Omental fat pad (tissue), 4 donors: Measurements from ENCODE around the gene PHF2. TPM values are rescaled to one million over a fixed set of nuclear protein-coding genes. Genes with fewer than 3 reads are reported as not detected.

Experiments
- ATAC-seq: fragments of 150-250 bp; one replicate; pipeline ENCODE4 v1.9.1; 2016; ENCODE audit warnings: mild to moderate bottlenecking, moderate library complexity; ENCODE audit not compliant: low FRiP score
- DNase-seq: peaks from one replicate; pipeline ENCODE4 v3.0.0-alpha.2; 2019; ENCODE audit warnings: low spot score
- total RNA-seq, 4 donors: library from RNA; depleted of rRNA; stranded (reverse); fragments of >200 nt; gene quantifications; one replicate each; pipeline ENCODE4 v1.1.0, GENCODE V29; 2016
- TF ChIP-seq, protein P1 (sequence below), 3 donors: fragments of 450-650 bp; IDR thresholded peaks; one replicate each; pipeline ENCODE4 v1.5.1; 2016 to 2017; ENCODE audit warnings: antibody characterized with exemption in 3 of 3, mild to moderate bottlenecking in 3 of 3, moderate library complexity in 2 of 3

Gene PHF2
- total RNA-seq, 4 donors from 2014 or later: 15.8 to 24.5 (median 20.4) TPM

DNA sequence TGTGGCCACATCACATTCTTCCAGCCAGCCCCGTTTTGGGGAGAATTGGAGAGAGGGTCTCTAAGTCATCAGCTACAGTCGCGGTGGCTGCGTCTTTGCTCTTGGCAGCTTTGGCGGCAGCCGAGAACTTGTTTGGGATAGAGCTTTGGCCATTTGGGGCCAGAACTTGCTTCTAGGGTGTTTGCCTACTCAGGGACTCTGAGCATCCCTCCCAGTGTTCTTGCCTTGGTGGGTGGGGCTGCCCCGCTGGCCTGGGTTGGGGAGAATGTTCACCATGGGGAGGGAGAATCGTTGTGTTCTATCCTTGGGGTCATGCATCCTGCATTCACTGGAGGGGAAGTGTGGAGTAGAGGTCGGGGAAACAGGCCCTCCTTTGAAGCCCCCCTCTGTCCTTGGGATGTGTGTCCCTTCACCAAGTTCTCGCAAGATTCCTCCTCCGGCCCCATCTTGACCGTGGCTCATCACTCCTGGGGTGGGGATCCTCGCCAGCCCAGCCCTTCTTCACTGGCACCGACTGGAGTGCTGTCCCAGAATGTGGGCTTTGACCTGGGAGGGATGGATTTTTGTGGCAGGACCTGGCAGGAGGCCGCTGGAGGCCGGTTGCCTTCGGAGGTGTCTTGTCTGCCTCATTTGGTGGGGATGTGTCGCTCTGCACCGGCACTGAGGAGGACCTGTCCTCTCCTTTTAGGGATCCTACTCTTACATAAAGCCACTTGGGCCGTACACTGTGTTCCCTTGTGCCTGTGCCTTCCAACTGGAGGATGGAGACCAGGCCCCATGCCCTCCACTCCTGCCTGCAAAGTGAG is 3.5 kb downstream of the PHF2 start:
- ATAC-seq (no peak), DNase-seq (no peak)
- TF ChIP-seq, protein P1, sequence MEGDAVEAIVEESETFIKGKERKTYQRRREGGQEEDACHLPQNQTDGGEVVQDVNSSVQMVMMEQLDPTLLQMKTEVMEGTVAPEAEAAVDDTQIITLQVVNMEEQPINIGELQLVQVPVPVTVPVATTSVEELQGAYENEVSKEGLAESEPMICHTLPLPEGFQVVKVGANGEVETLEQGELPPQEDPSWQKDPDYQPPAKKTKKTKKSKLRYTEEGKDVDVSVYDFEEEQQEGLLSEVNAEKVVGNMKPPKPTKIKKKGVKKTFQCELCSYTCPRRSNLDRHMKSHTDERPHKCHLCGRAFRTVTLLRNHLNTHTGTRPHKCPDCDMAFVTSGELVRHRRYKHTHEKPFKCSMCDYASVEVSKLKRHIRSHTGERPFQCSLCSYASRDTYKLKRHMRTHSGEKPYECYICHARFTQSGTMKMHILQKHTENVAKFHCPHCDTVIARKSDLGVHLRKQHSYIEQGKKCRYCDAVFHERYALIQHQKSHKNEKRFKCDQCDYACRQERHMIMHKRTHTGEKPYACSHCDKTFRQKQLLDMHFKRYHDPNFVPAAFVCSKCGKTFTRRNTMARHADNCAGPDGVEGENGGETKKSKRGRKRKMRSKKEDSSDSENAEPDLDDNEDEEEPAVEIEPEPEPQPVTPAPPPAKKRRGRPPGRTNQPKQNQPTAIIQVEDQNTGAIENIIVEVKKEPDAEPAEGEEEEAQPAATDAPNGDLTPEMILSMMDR (IDR thresholded peaks at IDR 0.05): no peak

DNA sequence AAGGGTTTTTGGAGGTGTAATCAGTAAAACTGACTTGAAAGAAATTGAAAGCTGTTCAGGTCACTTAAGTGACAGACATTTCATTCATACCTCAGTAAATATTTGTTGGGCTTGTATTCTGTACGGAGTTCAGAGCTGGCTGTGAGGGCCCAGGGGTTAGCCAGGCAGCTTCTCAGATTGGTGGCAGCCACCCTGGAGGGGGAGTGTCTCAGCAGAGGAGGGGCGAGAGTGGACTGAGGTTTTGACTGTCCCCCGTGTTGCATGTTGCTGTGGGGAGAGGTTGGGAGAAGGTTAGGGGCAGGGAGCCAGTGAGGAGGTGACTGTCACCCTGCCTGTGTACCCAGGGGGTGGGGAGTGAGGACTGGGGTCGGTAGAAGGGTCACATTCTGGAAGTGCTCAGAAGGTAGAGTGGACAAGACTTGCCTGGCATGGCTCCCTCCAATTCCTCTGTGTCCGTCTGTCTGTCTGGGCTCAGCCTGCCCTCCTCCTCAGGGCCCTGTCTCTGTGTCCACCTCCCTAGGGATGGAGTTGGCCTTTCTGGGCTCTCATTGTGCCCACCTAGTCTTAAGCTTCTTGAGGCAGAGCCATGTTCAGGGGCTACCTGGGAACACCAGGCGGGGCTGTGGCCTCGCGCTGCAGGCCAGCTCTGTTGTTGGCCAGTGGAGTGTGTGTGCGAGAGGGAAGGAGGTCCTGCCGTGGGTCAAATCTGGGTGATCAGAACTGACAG is 4.4 kb downstream of the PHF2 start:
- DNase-seq (no peak), ATAC-seq (no peak)
- TF ChIP-seq, protein P1 (IDR thresholded peaks at IDR 0.05): no peak

GRCh38 chr9:93582115-93582514 is 5.7 kb downstream of the PHF2 start:
- no peak for DNase-seq
- TF ChIP-seq, protein P1 (IDR thresholded peaks at IDR 0.05): no peak
- ATAC-seq: no peak

DNA sequence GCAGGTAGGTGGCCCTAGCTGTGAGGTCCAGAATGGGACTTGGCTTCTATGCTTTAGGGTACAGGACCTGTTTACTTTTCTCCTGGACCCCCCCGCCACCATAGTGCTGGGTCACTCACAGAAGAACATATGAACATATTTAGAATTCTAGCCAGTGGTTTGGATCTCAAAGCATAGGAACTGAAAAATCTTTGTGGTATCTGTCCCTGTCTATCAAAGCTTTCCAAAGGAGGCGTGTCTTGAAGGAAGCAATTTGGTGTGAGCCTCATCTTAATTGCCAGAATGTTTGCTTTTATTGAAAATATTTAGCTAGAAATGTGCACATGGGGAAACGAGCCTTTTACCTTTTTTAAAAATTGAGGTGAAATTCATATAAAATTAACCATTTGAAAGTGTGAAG is 6.2 kb downstream of the PHF2 start:
- ATAC-seq: no peak
- no peak for DNase-seq
- TF ChIP-seq, protein P1 (IDR thresholded peaks at IDR 0.05): no peak

- no peak for ATAC-seq
- DNase-seq: no peak
- TF ChIP-seq, protein P1 (IDR thresholded peaks at IDR 0.05): no peak
These were observed 8.9 kb downstream of the PHF2 start for GRCh38 chr9:93585259-93585658.

DNA sequence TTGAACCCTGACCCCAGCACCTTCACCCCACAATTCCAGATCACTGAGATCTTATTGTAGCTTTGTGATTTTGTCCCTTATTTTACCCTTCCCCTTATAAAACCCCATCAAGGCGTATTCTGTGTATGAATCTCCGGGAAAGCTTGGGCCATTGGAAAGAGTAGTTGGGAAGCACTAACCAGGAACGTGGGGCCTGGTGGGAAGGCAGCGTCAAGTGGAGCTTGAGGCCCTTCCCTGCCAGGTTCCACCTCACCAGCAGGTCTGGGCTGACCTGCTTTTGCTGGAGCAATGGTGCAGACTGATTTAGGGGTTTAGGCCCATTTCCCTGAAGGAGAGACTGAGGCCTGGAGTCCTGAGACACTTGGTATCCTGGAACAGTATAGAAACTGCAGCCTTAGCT is 9.3 kb downstream of the PHF2 start:
- ATAC-seq: no peak
- TF ChIP-seq, protein P1 (IDR thresholded peaks at IDR 0.05): no peak
- DNase-seq: no peak
